Measurements from ENCODE around the gene TMEM81.

- TF ChIP-seq, protein P1, sequence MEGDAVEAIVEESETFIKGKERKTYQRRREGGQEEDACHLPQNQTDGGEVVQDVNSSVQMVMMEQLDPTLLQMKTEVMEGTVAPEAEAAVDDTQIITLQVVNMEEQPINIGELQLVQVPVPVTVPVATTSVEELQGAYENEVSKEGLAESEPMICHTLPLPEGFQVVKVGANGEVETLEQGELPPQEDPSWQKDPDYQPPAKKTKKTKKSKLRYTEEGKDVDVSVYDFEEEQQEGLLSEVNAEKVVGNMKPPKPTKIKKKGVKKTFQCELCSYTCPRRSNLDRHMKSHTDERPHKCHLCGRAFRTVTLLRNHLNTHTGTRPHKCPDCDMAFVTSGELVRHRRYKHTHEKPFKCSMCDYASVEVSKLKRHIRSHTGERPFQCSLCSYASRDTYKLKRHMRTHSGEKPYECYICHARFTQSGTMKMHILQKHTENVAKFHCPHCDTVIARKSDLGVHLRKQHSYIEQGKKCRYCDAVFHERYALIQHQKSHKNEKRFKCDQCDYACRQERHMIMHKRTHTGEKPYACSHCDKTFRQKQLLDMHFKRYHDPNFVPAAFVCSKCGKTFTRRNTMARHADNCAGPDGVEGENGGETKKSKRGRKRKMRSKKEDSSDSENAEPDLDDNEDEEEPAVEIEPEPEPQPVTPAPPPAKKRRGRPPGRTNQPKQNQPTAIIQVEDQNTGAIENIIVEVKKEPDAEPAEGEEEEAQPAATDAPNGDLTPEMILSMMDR (conservative IDR thresholded peaks at IDR 0.05) = no peak
- TF ChIP-seq ZFX (IDR thresholded peaks at IDR 0.05) = no peak
These were observed 15.7 kb downstream of the TMEM81 start for GRCh38 chr1:205068457-205069040.
